HG02623 (cell line): ENCODE data around the gene MYH6.
"Not testable (repeated sequence)": the region's sequence is repeated elsewhere in the genome, so short reads cannot be mapped to it uniquely, and the experiment has no call there.

ENCODE experiments used
- ATAC-seq: cut with Tn5 transposase; IDR thresholded peaks from one replicate; pipeline ENCODE4 v1.9.1; 2021; ENCODE audit warnings: moderate library complexity; ENCODE audit not compliant: unreplicated experiment

Gene MYH6

GRCh38 chr14:23436327-23437132 lies 28.5 kb upstream of the MYH6 start:
- ATAC-seq, result no peak

- no peak for ATAC-seq
Measured at GRCh38 chr14:23435543-23436326, 27.7 kb upstream of the MYH6 start, which contains the start of gene MYH7. TSS of gene MYH7 (minus strand) at chr14:23435660. CDS start at chr14:23433732, 1,928 bp downstream.

- no peak for ATAC-seq
Measured at GRCh38 chr14:23434488-23435222, 26.6 kb upstream of the MYH6 start.

- ATAC-seq, result no peak
Measured at GRCh38 chr14:23433457-23433856, 25.4 kb upstream of the MYH6 start.

GRCh38 chr14:23432946-23433345 lies 24.9 kb upstream of the MYH6 start:
- ATAC-seq, result no peak

- ATAC-seq, result no peak
Measured at GRCh38 chr14:23432102-23432925, 24.2 kb upstream of the MYH6 start.

GRCh38 chr14:23431486-23431885 lies 23.4 kb upstream of the MYH6 start:
- no peak for ATAC-seq

- ATAC-seq, result no peak
Measured at GRCh38 chr14:23430723-23431085, 22.6 kb upstream of the MYH6 start.

- no peak for ATAC-seq
Measured at GRCh38 chr14:23430016-23430722, 22.1 kb upstream of the MYH6 start.

- ATAC-seq, result no peak
Measured at GRCh38 chr14:23428686-23429495, 20.8 kb upstream of the MYH6 start.

- ATAC-seq, result not testable (repeated sequence)
Measured at GRCh38 chr14:23425798-23426197, 17.7 kb upstream of the MYH6 start.

GRCh38 chr14:23425169-23425568 lies 17.1 kb upstream of the MYH6 start:
- no peak for ATAC-seq

GRCh38 chr14:23423657-23424056 lies 15.6 kb upstream of the MYH6 start:
- ATAC-seq, result no peak

GRCh38 chr14:23421594-23421993 lies 13.5 kb upstream of the MYH6 start:
- ATAC-seq, result no peak

GRCh38 chr14:23419646-23420045 lies 11.6 kb upstream of the MYH6 start:
- ATAC-seq, result not testable (repeated sequence)

GRCh38 chr14:23418021-23418420 lies 9.9 kb upstream of the MYH6 start:
- no peak for ATAC-seq

GRCh38 chr14:23417269-23417668 lies 9.2 kb upstream of the MYH6 start:
- ATAC-seq, result not testable (repeated sequence)

GRCh38 chr14:23416801-23417200 lies 8.7 kb upstream of the MYH6 start:
- ATAC-seq, result no peak
